Calu3 (cell line): Measurements from ENCODE around the gene CHMP2B. TPM values are rescaled to one million over a fixed set of nuclear protein-coding genes. Genes with fewer than 3 reads are reported as not detected.

ENCODE experiments used
- BruUV-seq: library from RNA; stranded (reverse); fragments of 400-500 nt; replicated peaks from 2 replicates; lab custom pipeline; 2021; lab: Mats Ljungman, UMichigan
- CTCF ChIA-PET: fragments of 300-600 bp; sonication (Branson Sonifier 250); formaldehyde crosslinking; loops from one replicate; lab custom pipeline; 2022; ENCODE audit warnings: antibody characterized with exemption; lab: Charles Lee
- DNase-seq: peaks from one replicate; pipeline ENCODE4 v3.0.0; 2022
- H3K27ac Mint-ChIP-seq: one replicate; pipeline ENCODE4 v1.8.0; 2022; ENCODE audit warnings: mixed read lengths; ENCODE audit not compliant: unreplicated experiment
- H3K27me3 Mint-ChIP-seq: one replicate; pipeline ENCODE4 v1.8.0; 2022; ENCODE audit warnings: mixed read lengths; ENCODE audit not compliant: unreplicated experiment
- H3K36me3 Mint-ChIP-seq: one replicate; pipeline ENCODE4 v1.8.0; 2022; ENCODE audit warnings: mild to moderate bottlenecking, moderate library complexity, mixed read lengths; ENCODE audit not compliant: insufficient read depth, unreplicated experiment
- H3K4me1 Mint-ChIP-seq: one replicate; pipeline ENCODE4 v1.8.0; 2022; ENCODE audit warnings: mild to moderate bottlenecking, low read depth, mixed read lengths; ENCODE audit not compliant: unreplicated experiment
- H3K4me3 Mint-ChIP-seq: one replicate; pipeline ENCODE4 v1.8.0; 2022; ENCODE audit warnings: mild to moderate bottlenecking, low read depth, moderate library complexity, mixed read lengths; ENCODE audit not compliant: unreplicated experiment
- H3K9me3 Mint-ChIP-seq: one replicate; pipeline ENCODE4 v1.8.0; 2022; ENCODE audit warnings: low read depth, mixed read lengths; ENCODE audit not compliant: unreplicated experiment
- CTCF ChIP-seq: fragments of 200-600 bp; IDR thresholded peaks from one replicate; pipeline ENCODE4 v1.8.0; 2022; ENCODE audit warnings: antibody characterized with exemption; ENCODE audit not compliant: unreplicated experiment
- intact Hi-C: fragments of 100-400 bp; cut with micrococcal nuclease; formaldehyde crosslinking; loops from one replicate; pipeline ENCODE4 v1.10.0; 2022; ENCODE audit not compliant: unreplicated experiment
- total RNA-seq: library from RNA; stranded (reverse); gene quantifications from 2 replicates; pipeline ENCODE4 v1.2.3, GENCODE V29; 2022

CHMP2B gene
- total RNA-seq, 1 experiment from 2014 or later: 58.8 TPM

DNA sequence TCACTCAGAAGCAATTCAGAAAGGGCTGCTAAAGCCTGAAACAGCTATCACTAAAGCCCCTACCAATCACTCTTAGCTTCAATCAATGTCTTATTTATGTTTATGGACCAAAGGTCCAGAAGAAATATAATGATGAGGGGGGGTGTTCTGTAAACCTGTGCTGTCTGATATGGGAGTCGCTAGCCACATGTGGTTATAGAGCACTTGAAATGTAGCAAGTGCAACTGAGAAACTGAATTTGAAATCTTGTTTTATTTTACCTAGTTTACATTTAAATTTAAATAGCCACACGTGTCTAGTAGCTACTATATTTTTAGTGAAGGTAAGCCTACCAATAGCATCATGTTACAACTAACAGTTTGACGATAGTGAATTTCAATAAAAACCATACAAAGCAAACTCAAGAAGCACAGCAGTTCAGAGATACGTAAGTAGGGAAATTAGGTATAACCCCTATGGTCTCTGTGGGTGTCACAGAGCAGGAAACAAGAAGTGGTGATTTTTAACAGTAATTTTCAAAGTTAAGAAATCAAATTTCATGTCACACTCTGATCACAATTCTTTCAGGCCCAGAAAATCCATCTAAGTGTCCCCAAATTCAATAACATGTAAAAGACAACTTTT is 45.7 kb downstream of the CHMP2B start:
- CTCF ChIA-PET: interaction anchor here (0.6 kb wide), 1 partner anchor 182 kb away, joined by 6 read pairs; no protein-coding TSS in a partner anchor
- H3K27me3 Mint-ChIP-seq: no peaks in the 10 kb centered on the region

GRCh38 chr3:87276484-87276883 is 49.4 kb downstream of the CHMP2B start, which contains the start of gene POU1F1:
Gene POU1F1 (minus strand): TSS chr3:87276584. CDS start chr3:87276462, 122 bp downstream.
- Mint-ChIP-seq H3K9me3 (no peaks in the 10 kb centered on the region), H3K4me1 (no peaks in the 10 kb centered on the region), H3K36me3 (no peaks in the 10 kb centered on the region), H3K27ac (no peak within 1 kb of the TSS), H3K4me3 (no peak within 1 kb of the TSS), H3K27me3 (no peaks in the 10 kb centered on the region)
- no peak for DNase-seq
- intact Hi-C loops: no loop called here
- CTCF ChIA-PET: no interaction called here
- TF ChIP-seq CTCF: no peak
- BruUV-seq: no TSS peak

More for the DNA sequence above, 45.7 kb downstream of the CHMP2B start:
- no peak for TF ChIP-seq CTCF
- DNase-seq: no peak
- BruUV-seq: no TSS peak
- intact Hi-C loops: no loop called here
- no peaks in the 10 kb centered on the region for H3K36me3 Mint-ChIP-seq
- no peak overlapping the region for H3K27ac Mint-ChIP-seq
- no peaks in the 10 kb centered on the region for H3K4me1 Mint-ChIP-seq
- no peaks in the 10 kb centered on the region for H3K9me3 Mint-ChIP-seq
- H3K4me3 Mint-ChIP-seq: no peak overlapping the region

DNA sequence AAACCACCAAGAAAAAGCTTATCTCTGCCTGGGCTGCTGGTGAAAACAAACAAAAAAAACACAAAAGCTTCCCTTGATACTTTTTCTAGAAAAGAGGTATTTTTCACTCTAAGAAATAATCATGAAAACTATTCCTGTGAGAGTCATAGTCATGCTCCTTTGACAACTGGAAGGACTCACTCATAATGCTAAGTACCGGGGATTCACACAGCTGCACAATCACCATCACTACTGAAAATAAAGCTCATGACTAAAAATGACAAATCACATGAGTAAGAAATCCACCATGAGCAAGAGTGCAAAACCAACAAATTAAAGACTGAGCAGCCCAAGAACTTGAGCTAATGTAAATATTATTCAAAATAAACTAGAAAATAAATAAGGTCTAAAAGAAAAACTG is 59.9 kb downstream of the CHMP2B start:
- DNase-seq: no peak
- Mint-ChIP-seq H3K27me3 (no peaks in the 10 kb centered on the region), H3K4me1 (no peaks in the 10 kb centered on the region), H3K36me3 (no peaks in the 10 kb centered on the region), H3K4me3 (no peak overlapping the region), H3K9me3 (no peaks in the 10 kb centered on the region), H3K27ac (no peak overlapping the region)
- CTCF ChIA-PET: no interaction called here
- no peak for TF ChIP-seq CTCF
- intact Hi-C loops: no loop called here
- BruUV-seq: no TSS peak

DNA sequence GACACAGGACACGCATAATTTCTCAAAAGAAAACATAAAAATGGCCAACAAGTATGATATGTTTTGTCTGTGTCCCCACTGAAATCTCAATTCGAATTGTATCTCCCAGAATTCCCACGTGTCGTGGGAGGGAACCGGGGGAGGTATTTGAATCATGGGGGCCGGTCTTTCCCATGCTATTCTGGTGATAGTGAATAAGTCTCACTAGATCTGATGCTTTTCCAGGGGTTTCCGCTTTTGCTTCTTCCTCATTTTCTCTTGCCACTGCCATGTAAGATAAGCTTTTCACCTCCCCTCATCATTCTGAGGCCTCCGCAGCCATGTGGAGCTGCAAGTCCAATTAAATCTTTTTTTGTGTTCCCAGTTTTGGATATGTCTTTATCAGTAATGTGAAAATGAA is 61.3 kb downstream of the CHMP2B start:
- Mint-ChIP-seq H3K4me1 (no peaks in the 10 kb centered on the region), H3K36me3 (no peaks in the 10 kb centered on the region), H3K27ac (no peak overlapping the region), H3K9me3 (no peaks in the 10 kb centered on the region), H3K4me3 (no peak overlapping the region), H3K27me3 (no peaks in the 10 kb centered on the region)
- DNase-seq: no peak
- intact Hi-C loops: no loop called here
- TF ChIP-seq CTCF: no peak
- CTCF ChIA-PET: no interaction called here
- BruUV-seq: no TSS peak
